ENCODE measurements around the gene CHCHD10. TPM values are rescaled to one million over a fixed set of nuclear protein-coding genes. Genes with fewer than 3 reads are reported as not detected.

The CHCHD10 gene
- total RNA-seq, 1 experiment from 2014 or later = 43.5 TPM

- Histone ChIP-seq H3F3A (ENCODE audit: insufficient read depth, low read depth) (no peaks in the 10 kb centered on the region), H2AFZ (no peak overlapping the region), H3K9me2 (ENCODE audit: insufficient read depth) (no peaks in the 10 kb centered on the region), H3K4me1 (replicated peaks; ENCODE audit: insufficient read depth) (peaks cover 21% of the 10 kb centered on the region), H3K36me3 (ENCODE audit: low read depth) (peaks cover 5% of the 10 kb centered on the region; the same call in 1 of the 2 replicates), H3K79me2 (ENCODE audit: low read depth) (peaks cover 51% of the 10 kb centered on the region), H4K20me1 (ENCODE audit: insufficient read depth) (peaks cover 52% of the 10 kb centered on the region), H3K27me3 (ENCODE audit: insufficient read depth, low read depth) (no peaks in the 10 kb centered on the region), H3K9me3 (ENCODE audit: insufficient read depth, low read depth) (no peaks in the 10 kb centered on the region), H3K4me2 (peak overlapping the region; percentile 89; the same call in 1 of the 2 replicates), H3K27ac (no peak overlapping the region), H3K4me3 (no peak overlapping the region)
- POLR2A ChIA-PET (ENCODE audit: unreplicated experiment) = interaction anchor here (0.8 kb wide), 1 partner anchor 15 kb away, joined by 5 read pairs; no protein-coding TSS in a partner anchor
- no TSS peak for BruUV-seq (replicated peaks)
- CTCF ChIA-PET = no interaction called here
- intact Hi-C loops (cut with micrococcal nuclease; ENCODE audit: unreplicated experiment) = no loop called here
- DNase-seq = no peak
- TF ChIP-seq EZH2 (IDR thresholded peaks at IDR 0.05; ENCODE audit: low read depth) (no peak), CTCF (conservative IDR thresholded peaks at IDR 0.05) (no peak)
These were observed 21.9 kb upstream of the CHCHD10 start for GRCh38 chr22:23789638-23790037.

- intact Hi-C loops (cut with micrococcal nuclease; ENCODE audit: unreplicated experiment) = no loop called here
These were observed 21.3 kb upstream of the CHCHD10 start for GRCh38 chr22:23789121-23789520.

GRCh38 chr22:23787910-23788309 is 20.1 kb upstream of the CHCHD10 start:
- H3K4me1 ChIP-seq (replicated peaks; ENCODE audit: insufficient read depth) = peaks cover 21% of the 10 kb centered on the region
- H4K20me1 ChIP-seq (ENCODE audit: insufficient read depth) = peaks cover 52% of the 10 kb centered on the region
- peaks cover 51% of the 10 kb centered on the region for H3K79me2 ChIP-seq (ENCODE audit: low read depth)
- no peaks in the 10 kb centered on the region for H3K36me3 ChIP-seq (ENCODE audit: low read depth)
- DNase-seq = no peak
- TF ChIP-seq CTCF (conservative IDR thresholded peaks at IDR 0.05) (no peak), EZH2 (IDR thresholded peaks at IDR 0.05; ENCODE audit: low read depth) (no peak)
- no peaks in the 10 kb centered on the region for H3K27me3 ChIP-seq (ENCODE audit: insufficient read depth, low read depth)
- H3K27ac ChIP-seq = no peak overlapping the region
- peak overlapping the region; percentile 89 for H3K4me2 ChIP-seq
- H2AFZ ChIP-seq = no peak overlapping the region
- intact Hi-C loops (cut with micrococcal nuclease; ENCODE audit: unreplicated experiment) = no loop called here
- ChIA-PET POLR2A (ENCODE audit: unreplicated experiment) (no interaction called here), CTCF (no interaction called here)
- TSS peak; percentile 44 for BruUV-seq (replicated peaks)
- no peaks in the 10 kb centered on the region for H3K9me3 ChIP-seq (ENCODE audit: insufficient read depth, low read depth)
- H3K9me2 ChIP-seq (ENCODE audit: insufficient read depth) = no peaks in the 10 kb centered on the region
- no peaks in the 10 kb centered on the region for H3F3A ChIP-seq (ENCODE audit: insufficient read depth, low read depth)
- H3K4me3 ChIP-seq = peak overlapping the region; percentile 68

More at GRCh38 chr22:23789121-23789520, 21.3 kb upstream of the CHCHD10 start:
- Histone ChIP-seq H3F3A (ENCODE audit: insufficient read depth, low read depth) (no peaks in the 10 kb centered on the region), H3K9me3 (ENCODE audit: insufficient read depth, low read depth) (no peaks in the 10 kb centered on the region), H3K4me3 (no peak overlapping the region), H4K20me1 (ENCODE audit: insufficient read depth) (peaks cover 52% of the 10 kb centered on the region), H3K4me1 (replicated peaks; ENCODE audit: insufficient read depth) (peaks cover 21% of the 10 kb centered on the region), H3K27me3 (ENCODE audit: insufficient read depth, low read depth) (no peaks in the 10 kb centered on the region), H3K9me2 (ENCODE audit: insufficient read depth) (no peaks in the 10 kb centered on the region), H3K36me3 (ENCODE audit: low read depth) (0 out of 2 replicates have a peak, but pooled peaks cover 5% of the 10 kb centered on the region), H3K27ac (no peak overlapping the region), H3K4me2 (peak overlapping the region; percentile 89), H3K79me2 (ENCODE audit: low read depth) (peaks cover 51% of the 10 kb centered on the region), H2AFZ (no peak overlapping the region)
- BruUV-seq (replicated peaks) = no TSS peak
- no peak for DNase-seq
- CTCF ChIA-PET = interaction anchor here (0.6 kb wide), 1 partner anchor 259 kb away, joined by 14 read pairs; no protein-coding TSS in a partner anchor
- POLR2A ChIA-PET (ENCODE audit: unreplicated experiment) = interaction anchor here (0.8 kb wide), 1 partner anchor 15 kb away, joined by 5 read pairs; no protein-coding TSS in a partner anchor
- TF ChIP-seq CTCF (conservative IDR thresholded peaks at IDR 0.05) (no peak), EZH2 (IDR thresholded peaks at IDR 0.05; ENCODE audit: low read depth) (no peak)

Measured in PC-9 (cell line).